Peyer's patch (tissue), 4 donors: ENCODE measurements around the gene CTBP2.

ENCODE experiments used
- CTCF ChIP-seq, 6 experiments: fragments of 450-650 bp in 4 of 6; fragments of 200-600 bp in 2 of 6; sonication (generic) in 1 of 6; IDR thresholded peaks; one replicate each; pipeline ENCODE4 v1.5.1; 2017 to 2019; ENCODE audit warnings: antibody characterized with exemption in 6 of 6, mild to moderate bottlenecking in 3 of 6, moderate library complexity in 1 of 6
- POLR2A ChIP-seq, 2 donors: fragments of 450-650 bp; IDR thresholded peaks; one replicate each; pipeline ENCODE4 v1.5.1; 2017; ENCODE audit warnings: antibody characterized with exemption in 2 of 2, mild to moderate bottlenecking in 2 of 2, moderate library complexity in 2 of 2

DNA sequence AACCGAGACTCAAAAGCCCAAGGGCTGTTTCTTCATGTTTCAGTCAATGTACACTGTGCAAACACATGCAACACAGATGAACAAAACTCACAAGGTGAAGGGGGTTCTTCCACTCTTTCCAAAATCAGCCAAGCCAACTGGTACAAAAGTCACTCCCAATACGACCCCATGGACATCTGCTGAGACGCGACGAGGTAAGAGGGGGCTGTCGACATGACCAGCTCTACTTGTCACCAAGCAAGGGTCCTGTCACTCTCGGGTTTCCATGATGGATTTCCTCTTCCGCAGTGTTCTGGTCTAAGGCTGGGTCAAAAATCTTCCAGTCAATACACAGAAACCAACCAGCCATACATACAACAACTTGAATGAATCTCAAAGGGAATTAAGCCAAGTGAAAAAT, 37.8 kb downstream of the CTBP2 start:
- TF ChIP-seq CTCF (IDR thresholded peaks at IDR 0.05) (no peak), POLR2A (IDR thresholded peaks at IDR 0.05) (no peak)
